NCI-H1436 (cell line): ENCODE data around the gene MCM3AP.
A peak's percentile ranks its signal among the peaks of the same experiment; 100 is the strongest.
"Not testable (repeated sequence)": the region's sequence is repeated elsewhere in the genome, so short reads cannot be mapped to it uniquely, and the experiment has no call there.

Experiments used
- DNase-seq: peaks from one replicate; lab custom pipeline; 2025; lab: John Stamatoyannopoulos, UW

MCM3AP gene

DNA sequence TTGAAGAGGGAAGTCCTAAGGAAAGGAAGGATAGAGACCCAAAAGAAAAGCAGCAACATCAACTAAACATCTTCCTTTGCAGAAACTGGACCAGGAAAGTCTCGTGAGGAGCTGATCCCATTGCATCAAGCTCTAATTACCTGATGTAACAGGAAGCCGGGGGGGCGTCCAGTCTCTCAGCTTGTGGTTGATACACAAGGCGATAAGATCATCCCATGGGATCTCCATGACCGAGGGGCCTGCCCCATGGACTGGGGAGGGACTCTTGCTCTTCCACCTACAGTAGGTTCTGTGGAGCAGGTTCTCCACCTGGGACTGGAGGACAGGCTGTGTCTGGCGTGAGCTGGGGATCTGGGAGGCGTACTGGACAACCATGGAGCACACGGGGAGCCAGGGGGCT, 42.1 kb downstream of the MCM3AP start:
- DNase-seq, result no peak

DNA sequence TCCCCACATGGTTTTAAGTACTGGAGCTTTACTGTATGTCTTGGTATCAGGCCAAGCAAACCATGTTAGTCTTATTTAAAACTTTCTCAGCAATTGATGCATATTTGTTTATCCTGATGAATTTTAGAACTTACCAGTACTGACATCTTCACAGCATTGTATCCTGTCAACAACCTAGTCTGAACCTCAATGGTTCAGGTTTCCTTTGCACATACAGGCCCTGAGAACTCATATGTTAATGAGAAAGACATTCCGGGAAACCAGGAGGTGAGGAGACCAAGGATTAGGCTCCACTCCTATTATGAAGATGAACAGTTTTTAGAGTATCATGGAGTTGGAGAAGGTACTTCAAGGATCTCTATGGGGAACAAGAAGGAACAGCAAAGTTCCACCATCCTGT, 43.8 kb downstream of the MCM3AP start:
- DNase-seq, result not testable (repeated sequence)

DNA sequence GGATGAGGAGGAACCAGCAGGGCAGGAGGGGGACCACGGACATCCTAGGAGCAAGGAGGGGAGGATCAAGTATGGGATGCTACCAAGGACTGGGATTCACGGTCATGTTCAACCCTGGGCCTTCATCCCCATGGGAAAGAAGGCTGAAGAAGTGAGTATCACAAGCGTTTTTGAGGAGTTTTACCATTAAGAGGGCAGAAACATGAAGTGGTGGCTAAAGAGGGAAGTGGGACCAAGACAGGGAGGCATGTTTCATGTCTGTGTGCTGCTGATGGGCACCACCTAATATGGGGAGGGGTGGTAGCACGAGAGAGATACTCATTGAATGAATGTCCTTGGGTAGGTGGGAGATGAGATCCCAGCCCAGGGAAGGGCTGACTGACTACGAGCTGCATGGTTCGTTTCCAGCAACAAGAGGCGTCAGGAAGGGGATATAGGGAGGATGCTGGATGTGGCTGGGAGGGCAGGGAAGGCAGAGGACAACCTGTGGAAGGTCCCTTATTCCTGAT, 45.5 kb downstream of the MCM3AP start:
- no peak for DNase-seq

DNA sequence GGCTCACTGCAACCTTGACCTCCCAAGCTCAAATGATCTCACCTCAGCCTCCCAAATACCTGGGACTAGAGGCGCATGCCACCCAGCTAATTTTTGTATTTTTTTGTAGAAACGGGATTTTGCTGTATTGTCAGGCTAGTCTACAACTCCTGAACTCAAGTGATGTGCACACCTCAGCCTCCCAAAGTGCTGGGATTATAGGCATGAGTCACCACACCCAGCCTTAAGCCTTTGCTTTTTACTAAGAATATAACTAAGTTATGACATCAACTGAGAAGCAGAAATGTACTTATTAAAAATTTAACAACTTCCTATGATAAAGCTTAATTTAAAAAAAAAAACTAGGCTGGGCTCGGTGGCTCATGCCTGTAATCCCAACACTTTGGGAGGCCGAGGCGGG, 47.9 kb downstream of the MCM3AP start:
- no peak for DNase-seq

DNA sequence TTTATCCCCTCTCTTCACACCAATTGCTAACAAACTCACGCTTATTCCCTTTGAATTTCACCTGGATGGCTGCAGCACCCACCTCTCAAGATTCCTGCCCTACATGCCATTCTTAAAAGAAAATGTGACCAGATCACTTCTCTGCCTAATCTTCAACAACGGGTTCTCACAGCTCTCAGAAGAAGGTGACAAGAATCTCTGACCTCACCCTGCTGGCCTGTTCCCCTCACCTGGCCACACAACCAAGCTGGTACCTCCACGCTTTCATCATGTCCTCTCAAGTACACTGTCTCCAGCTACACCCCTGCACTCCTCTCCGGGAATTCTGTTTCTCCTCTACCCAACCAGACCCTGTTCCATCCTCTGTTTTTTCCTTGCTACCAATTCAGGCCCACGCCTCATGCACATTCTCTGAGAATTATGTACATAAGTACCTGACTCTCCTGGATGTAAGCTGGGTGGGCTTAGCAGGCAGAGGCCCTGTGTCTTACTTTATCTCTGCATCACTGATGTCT, 50.9 kb downstream of the MCM3AP start:
- DNase-seq, result no peak

DNA sequence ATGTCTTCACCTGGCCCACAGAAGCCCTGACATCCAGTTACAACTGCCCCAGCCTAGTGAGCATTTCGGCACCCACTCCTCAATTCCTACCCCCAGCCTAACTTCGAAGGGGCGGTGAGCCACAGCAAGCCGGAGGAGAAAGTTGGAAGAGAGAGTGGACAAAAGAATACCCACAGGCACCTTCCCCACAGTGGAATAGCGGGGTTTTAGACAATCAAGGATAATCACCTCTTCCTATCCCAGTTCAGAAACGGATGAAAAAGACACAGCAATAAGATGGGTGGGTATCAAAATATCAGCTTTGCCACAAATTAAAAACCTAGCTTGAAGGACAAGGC, 55.5 kb downstream of the MCM3AP start:
- no peak for DNase-seq

DNA sequence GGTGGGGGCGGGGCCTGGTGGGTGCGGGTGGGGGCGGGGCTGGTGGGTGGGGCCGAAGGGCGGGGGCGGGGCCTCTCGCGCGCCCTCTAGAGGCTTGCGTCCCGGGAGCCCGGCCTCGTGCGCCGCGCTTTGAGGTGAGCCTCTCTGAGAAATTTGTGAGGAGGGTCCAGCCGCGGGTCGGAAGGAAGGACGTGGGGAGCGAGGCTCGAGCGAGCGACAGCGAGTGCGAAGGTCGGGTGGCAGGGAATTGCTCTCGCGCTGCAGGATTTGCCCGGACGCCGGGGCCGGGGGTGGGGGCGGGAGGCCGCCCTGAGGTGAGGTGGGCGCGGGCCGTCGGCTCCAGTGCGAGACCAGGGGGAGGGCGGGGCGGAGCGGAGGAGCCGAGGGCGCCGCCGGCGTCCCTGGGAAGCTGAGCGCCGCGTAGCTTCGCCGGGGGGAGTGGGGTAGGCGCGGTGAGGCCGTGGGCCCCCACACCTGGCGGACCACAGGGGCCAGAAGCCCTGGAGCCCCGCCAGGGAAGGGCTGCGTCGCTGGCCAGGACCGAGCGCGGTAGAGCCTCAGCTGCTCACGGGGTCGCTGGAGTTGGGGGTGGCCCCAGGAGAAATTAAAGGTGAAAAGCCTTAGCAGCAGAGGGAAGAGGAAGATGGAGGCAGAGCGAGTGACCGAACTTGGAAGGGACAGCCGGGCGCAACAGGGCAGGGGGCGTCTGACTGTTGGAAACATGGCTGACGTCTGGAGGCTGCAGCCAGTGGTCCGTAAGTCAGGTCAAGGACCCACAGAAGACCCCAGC, 56.1 kb downstream of the MCM3AP start:
- DNase-seq, result peak; percentile 64

DNA sequence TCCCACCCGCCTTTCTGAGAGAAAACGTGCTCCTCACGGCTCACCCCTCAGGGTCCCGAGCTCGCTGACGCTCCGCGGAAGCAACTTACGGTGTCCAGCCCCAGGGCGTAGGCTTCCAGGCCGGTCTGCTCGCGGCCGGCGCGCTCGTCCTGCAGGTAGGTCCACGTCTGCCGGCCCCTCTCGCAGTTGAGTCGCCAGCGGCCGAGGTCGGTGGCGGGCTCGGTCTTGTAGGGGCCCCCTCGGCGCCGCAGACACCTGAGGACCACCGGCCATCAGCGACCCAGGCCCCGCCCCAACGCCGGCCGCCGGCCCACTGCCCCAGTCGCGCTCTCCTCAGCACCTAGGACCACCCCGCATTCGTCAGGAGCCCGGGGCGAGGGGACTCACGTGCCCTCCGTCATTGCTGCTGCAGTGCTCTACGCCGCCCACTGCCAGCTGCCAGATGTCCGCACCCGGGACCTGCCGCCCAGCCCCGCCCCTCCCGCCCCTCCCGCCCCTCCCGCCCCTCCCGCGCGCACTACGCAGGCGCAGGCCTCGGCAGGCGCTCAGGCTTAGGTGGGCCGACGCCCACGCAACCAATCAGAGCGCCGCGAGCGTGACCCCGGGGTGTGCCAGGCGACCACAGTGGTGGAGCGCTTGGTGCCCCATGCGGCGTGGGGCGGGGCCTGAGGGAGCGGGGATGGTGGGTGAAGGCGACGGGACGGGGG, 56.9 kb downstream of the MCM3AP start, which contains the start of gene LSS:
LSS (minus strand) TSS at position 430 of the 707 bp plus-strand sequence; CDS start at position 401, 29 bp downstream.
- peak; percentile 98 for DNase-seq

DNA sequence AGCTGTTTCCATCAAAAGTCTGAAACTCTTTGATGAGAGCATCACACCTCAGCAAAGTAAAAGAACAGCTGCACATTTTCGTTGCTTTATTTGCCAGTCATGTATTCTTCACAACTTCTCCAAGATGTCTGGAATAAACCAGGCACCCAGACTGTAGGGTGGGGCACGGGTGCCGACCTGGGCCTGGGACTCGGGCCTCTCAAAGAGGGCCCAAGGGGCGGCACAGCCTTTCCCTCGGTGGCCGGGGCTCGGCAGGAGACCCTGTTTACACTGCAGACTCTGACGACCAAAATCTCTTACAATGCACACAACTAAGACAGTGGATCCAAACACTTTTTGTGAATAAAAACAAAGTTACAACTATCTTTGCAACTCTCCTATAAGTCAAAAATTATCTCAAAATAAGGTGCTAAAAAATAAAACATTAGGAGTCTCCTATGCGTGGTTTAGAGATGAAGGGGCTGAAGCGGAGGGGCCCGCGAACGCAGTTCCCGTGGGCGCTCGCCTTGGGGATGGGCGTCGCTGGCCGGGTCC, 57.5 kb downstream of the MCM3AP start:
- DNase-seq, result no peak

DNA sequence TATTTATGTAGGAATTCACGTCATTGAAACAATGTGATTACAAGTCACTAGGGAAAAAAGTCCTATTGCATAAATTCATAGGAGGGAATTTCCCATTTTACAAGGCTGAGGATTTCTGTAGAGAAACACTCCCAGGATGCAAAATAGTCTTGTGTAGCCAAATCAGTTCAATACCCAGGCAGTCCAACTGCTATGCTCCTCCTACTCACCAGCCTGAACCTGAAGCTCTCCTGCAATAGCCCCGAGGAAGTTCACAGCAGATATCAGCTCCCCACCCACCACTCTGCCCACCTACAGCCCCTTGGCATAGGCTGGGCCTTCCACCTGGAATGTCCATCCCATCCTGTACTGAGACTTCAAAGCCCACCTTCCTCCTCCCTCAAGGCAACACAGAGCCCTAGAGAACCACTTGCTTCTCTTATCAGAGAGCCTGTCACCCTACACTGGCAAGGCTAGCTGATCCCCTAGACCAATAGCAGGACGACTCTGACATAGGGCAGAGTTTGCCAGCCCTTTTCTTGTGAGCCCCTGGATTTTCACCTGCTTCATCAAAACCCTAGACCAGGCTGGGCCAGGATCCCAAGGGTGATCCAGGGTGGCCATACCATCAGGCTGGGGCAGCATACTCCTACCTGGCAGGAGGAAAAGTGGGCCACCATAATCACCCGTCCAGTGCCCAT, 58.4 kb downstream of the MCM3AP start:
- no peak for DNase-seq

DNA sequence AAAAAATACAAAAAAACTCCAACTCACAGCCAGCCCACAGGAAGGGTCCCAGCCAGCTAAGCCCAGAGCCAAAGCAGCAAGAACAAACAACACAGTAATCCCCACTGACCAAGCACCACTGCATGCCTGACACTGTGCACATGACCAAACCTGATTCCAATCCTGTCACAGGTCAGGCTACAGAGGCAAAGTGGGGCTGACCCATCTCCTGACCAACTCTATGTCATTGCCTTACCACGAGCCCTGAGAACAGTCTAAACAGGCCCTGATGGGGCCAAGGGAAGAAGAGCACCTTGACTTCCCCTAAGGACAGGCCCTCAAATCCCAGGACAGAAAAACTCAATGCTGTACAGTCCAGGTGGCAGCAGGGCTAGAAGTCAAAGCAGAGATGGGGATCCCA, 59.3 kb downstream of the MCM3AP start:
- DNase-seq, result no peak

DNA sequence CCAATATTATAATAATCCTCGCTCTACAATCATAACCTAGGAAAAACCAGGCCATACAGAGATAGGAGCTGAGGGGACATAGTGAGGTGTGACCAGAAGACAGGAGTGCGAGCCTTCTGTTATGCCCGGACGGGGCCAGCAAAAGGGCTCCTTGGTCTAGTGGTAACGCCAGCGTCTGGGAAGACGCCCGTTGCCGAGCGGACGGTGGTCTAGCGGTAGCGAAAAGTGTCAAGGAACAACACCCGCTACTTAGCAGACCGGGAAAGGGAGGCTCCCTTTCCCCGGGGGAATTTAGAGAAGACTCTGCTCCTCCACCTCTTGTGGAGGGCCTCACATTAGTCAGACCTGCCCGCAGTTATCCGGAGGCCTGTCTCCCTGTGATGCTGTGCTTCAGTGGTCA, 61.8 kb downstream of the MCM3AP start:
- DNase-seq, result not testable (repeated sequence)

DNA sequence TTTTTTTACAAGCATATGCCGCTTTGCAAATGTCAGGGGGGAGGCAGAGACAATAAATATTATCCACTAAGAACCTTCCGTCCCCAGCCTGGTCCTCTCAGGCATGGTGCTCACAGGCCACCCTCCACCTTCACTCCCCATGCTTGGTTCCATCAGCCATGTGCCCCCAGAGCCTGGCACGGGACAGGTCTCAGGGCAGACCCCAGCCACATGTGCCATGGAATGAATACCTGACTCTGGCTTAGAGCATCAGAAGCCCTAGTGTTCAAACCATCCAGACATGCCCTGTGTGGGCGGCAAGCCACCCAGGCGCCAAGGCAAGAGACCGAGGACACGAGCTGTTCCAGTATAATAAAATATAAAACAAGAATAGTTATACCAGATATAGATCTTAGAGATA, 62.2 kb downstream of the MCM3AP start:
- no peak for DNase-seq

DNA sequence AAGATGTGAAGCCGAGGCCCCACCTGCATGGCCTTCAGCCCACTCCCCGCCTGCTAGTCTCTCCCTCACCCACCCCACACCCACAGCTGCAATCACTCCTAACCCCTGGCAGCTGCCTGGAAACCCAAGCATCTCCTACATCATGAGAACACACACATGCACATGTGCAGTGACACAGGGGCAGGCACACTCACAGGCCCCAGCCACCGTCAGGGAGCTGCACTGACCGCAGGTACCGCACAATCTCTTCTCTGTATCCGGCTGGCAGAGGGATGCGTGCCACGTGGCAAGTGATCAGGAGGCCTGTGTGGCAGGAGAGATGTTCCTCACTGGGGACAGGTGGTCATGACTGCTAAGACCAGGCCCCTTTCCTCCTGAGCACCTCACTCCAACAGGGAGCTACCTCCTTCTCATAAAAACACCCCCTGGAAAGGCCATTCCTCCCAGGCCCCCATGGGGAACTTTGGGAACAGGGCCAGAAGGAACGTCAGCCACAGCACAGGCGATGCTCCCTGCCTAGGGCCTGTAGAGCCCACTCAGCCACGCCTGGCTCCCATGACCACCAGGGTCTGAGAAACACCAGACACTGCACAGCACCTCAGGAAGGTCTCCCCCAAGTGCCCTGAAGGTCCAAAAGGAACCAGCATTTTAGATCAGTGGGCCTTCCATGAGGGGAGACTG, 62.8 kb downstream of the MCM3AP start:
- no peak for DNase-seq

DNA sequence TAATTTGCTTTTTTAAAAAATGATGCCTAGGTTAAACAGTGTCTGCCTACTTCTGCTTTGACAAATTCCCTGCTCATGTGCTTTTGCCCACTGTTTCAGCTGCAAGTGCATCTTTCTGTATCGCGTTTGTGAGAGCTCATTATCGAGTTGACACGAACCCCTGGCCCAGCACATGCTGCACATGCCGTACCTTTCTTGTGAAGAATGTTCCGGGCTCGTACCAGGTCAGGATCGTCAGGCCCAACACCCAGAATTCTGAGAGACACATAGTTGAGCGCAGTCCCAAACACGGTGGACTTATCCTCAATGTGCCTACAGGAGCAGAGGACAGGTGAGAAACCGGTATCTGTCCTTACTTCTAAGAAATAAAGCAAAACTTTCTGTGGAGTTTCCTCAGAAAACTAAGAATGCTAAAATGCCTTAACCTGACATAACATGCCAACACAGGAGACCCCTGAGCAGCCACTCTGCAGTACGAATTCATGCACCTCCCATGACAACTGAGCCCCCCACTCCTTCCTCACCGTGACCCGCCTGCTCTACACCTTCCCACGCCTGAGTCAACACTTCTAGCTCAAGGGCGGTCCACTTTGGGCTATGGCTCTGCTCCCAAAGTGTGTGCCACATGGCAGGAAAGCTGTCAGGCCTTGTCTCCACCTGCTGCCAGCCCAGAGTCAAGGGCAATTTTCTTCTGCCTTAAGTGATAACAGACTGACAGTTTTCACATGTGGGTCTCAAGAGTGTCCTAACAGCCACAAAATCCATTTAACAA, 63.6 kb downstream of the MCM3AP start:
- no peak for DNase-seq

DNA sequence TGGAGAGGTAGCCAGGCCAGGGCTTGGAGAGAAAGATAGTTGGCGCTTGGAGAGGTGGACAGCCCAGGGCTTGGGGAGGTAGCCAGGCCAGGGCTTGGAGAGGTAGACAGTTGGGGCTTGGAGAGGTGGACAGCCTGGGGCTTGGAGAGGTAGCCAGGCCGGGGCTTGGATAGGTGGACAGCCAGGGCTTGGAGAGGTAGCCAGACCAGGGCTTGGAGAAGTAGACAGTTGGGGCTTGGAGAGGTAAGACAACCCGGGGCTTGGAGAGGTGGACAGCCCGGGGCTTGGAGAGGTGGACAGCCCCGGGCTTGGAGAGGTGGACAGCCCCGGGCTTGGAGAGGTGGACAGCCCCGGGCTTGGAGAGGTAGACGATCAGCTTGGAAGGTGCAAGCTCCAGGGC, 64.6 kb downstream of the MCM3AP start:
- DNase-seq, result no peak

DNA sequence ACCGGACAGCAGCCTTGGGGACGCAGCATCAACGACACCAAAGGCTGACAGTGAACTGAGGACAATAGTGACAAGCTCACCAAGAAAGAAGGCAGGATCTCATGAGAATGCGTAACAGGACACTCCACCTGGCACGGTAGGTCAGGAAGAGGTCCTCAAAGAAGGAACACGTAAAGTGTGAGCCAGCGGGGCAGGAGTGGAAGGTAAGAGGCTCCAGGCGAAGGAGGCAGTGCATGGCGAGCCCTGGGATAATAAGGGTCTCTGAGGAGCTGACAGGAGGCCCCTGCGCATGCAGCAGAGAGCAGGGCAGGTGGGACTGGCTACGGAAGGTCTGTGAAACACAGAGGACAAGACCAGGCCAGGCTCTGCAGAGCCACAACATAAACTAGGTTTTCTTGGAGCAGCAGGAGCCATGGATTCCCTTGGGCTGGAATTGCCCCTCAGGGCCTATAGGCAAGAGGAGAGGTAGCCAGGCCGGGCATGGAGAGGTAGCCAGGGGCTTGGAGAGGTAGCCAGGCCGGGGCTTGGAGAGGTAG, 65.1 kb downstream of the MCM3AP start:
- no peak for DNase-seq

DNA sequence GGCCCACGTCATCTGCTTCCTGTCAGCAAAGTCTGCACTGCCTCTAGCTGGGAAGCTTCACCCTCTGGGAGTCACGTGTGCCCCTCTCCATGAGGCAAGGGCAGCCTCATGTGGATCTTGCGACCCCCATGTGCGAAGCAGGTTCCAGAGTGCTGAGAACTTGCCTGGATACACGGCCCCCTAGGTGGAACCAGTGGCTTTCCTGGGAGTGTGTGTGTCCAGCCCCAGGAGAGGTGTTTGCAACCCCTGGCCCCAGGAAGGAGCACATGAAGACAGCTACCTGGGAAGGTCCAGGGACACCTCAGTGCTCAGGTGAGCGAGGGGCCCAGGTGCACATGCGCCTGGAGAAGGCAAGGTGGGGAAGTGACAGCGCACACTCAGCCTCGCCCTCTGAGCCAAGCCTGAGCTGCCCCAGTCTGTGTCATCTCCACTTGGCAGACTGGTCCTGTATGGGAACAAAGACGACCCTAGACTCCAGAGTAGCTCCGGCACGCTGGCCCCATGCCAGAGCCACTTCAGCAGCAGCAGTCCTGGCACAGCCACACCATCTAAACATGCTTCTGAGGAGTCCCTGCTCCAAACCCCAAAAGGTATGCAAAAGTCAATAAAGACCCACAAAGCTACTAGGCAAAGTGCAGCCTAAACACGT, 65.7 kb downstream of the MCM3AP start:
- DNase-seq, result peak; percentile 17

DNA sequence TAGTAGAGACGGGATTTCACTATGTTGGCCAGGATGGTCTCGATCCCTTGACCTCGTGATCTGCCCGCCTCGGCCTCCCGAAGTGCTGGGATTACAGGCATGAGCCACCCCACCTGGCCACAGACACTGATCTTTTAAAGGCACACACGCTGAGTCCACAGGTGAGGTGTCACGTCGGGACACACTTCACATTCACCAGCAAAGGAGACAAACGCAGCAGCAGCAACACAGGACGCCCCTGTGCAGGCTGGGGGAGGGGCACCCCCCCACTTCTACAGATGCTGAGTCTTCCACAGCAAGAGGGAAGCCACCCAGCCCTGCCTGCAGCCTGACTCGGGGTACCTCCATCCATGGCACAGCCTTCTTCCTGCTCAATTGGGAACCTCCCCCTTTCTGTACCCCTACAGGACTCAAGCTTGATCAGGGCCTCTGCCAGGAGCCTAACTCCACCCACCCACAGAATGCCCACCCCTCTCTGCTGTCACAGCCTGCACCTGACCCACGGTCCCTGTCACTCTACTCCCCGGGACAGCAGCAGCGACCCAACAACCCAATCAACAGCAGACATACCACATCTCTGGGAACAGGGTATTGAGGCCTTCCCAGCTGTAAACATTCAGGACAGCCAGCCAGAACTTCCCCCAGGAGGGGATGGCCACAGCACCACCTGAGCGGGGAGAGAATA, 66.4 kb downstream of the MCM3AP start:
- DNase-seq, result no peak
